Epithelial cell of esophagus (primary cell): Measurements from ENCODE around the gene EXOC6B.
A peak's percentile ranks its signal among the peaks of the same experiment; 100 is the strongest.

ENCODE experiments used
- DNase-seq: peaks from one replicate; pipeline ENCODE4 v3.0.0; 2010; ENCODE audit warnings: low read depth
- H3K4me3 ChIP-seq: 2 replicates; pipeline ENCODE4 v1.5.1; 2011; ENCODE audit warnings: mild to moderate bottlenecking, low read length, control low read depth
- TF ChIP-seq, protein P1 (sequence below): IDR thresholded peaks from 2 replicates; pipeline ENCODE4 v1.5.1; 2011; ENCODE audit warnings: low read depth, mild to moderate bottlenecking, low read length, control low read depth, inconsistent platforms; ENCODE audit not compliant: insufficient read depth; ENCODE audit errors: missing control alignments

EXOC6B gene

GRCh38 chr2:72212486-72212855, 613.4 kb downstream of the EXOC6B start:
- no peak for DNase-seq
- no peak overlapping the region for H3K4me3 ChIP-seq
- TF ChIP-seq, protein P1, sequence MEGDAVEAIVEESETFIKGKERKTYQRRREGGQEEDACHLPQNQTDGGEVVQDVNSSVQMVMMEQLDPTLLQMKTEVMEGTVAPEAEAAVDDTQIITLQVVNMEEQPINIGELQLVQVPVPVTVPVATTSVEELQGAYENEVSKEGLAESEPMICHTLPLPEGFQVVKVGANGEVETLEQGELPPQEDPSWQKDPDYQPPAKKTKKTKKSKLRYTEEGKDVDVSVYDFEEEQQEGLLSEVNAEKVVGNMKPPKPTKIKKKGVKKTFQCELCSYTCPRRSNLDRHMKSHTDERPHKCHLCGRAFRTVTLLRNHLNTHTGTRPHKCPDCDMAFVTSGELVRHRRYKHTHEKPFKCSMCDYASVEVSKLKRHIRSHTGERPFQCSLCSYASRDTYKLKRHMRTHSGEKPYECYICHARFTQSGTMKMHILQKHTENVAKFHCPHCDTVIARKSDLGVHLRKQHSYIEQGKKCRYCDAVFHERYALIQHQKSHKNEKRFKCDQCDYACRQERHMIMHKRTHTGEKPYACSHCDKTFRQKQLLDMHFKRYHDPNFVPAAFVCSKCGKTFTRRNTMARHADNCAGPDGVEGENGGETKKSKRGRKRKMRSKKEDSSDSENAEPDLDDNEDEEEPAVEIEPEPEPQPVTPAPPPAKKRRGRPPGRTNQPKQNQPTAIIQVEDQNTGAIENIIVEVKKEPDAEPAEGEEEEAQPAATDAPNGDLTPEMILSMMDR = no peak

GRCh38 chr2:72211777-72212485, 613.9 kb downstream of the EXOC6B start:
- H3K4me3 ChIP-seq = no peak overlapping the region
- TF ChIP-seq, protein P1 = no peak
- DNase-seq = no peak

GRCh38 chr2:72211350-72211749, 614.5 kb downstream of the EXOC6B start:
- no peak overlapping the region for H3K4me3 ChIP-seq
- TF ChIP-seq, protein P1 = no peak
- DNase-seq = peak; percentile 71

GRCh38 chr2:72210470-72210869, 615.4 kb downstream of the EXOC6B start:
- peak; percentile 79 for DNase-seq

DNA sequence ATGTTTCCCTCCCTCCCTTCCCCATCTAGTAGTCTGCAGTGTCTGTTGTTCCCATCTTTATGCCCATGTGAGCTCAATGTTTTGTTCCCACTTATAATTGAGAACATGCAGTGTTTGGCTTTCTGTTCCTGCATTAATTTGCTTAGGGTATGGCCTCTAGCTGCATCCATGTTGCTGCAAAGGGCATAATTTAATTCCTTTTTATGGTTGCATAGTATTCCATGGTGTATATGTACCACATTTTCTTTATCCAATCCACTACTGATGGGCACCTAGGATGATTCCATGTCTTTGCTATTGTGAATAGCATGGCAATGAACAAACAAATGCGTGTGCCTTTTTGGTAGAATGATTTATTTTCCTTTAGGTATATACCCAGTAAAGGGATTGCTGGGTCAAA, 617.6 kb downstream of the EXOC6B start:
- H3K4me3 ChIP-seq = no peak overlapping the region
- no peak for DNase-seq
- TF ChIP-seq, protein P1 = no peak

More at GRCh38 chr2:72210470-72210869, 615.4 kb downstream of the EXOC6B start:
- TF ChIP-seq, protein P1 = no peak
- no peak overlapping the region for H3K4me3 ChIP-seq

DNA sequence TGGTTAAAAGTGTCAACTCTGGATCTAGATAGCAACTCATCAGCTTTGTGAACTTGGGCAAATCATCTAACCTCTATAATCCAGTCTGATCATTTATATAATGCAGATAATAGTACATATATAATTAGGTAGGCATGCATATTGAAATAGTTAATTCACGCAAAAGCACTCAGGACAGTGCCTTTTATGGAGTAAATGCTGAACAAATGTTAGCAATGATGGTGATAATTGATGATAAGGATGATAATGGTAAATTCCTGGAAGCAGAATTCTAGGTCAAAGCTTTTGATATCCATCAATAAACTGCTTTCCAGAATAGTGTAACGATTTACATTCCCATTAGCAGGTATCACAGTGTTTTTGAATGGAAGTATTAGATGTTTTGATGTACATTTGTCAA, 618.5 kb downstream of the EXOC6B start:
- no peak for DNase-seq
- H3K4me3 ChIP-seq = no peak overlapping the region
- TF ChIP-seq, protein P1 = no peak

- TF ChIP-seq, protein P1 = no peak
- DNase-seq = no peak
- no peak overlapping the region for H3K4me3 ChIP-seq
Observed at GRCh38 chr2:72205504-72205881, 620.3 kb downstream of the EXOC6B start.
